HepG2 (cell line): ENCODE data around the gene DNM1. TPM values are rescaled to one million over a fixed set of nuclear protein-coding genes. Genes with fewer than 3 reads are reported as not detected.

Experiments
- ATAC-seq: fragments of 200-7000 bp; cut with Tn5 transposase; 3 replicates; pipeline ENCODE4 v1.9.1; 2020; ENCODE audit warnings: mild to moderate bottlenecking, moderate library complexity
- BruUV-seq: library from RNA; stranded (reverse); fragments of 400-500 nt; replicated peaks from 2 replicates; lab custom pipeline; 2021; lab: Mats Ljungman, UMichigan
- CTCF ChIA-PET: fragments of 300-600 bp; formaldehyde crosslinking; extraction: SDS; loops from one replicate; lab custom pipeline; 2021; ENCODE audit warnings: low total read pairs, inconsistent platforms, low intra/inter-chr PET ratio; lab: Yijun Ruan, JAX
- POLR2A ChIA-PET: fragments of 350-600 bp; sonication (Branson Sonifier 250); formaldehyde crosslinking; loops from one replicate; lab custom pipeline; 2020; ENCODE audit warnings: antibody characterized with exemption, inconsistent platforms; lab: Yijun Ruan, JAX
- DNase-seq: peaks from one replicate; pipeline ENCODE4 v3.0.0-alpha.2; 2015; ENCODE audit warnings: low spot score
- FAIRE-seq: peaks from 3 replicates; lab custom pipeline; 2011; peaks lifted over from hg19 to GRCh38; lab: Jason Lieb, UNC
- H2AFZ ChIP-seq: one replicate; pipeline ENCODE4 v1.6.1; 2011; ENCODE audit warnings: low read length, inconsistent platforms
- H3K27ac ChIP-seq: fragments of 300-600 bp; 3 replicates; pipeline ENCODE4 v1.8.0; 2011; ENCODE audit warnings: mixed run types, mild to moderate bottlenecking, mixed read lengths, low read length, inconsistent platforms; ENCODE audit not compliant: insufficient read depth; ENCODE audit errors: extremely low read length
- H3K27me3 ChIP-seq, 2 experiments: fragments of 200-600 bp in 1 of 2; 2 replicates in 1 of 2; 3 replicates in 1 of 2; pipeline versions ENCODE4 v1.6.0 to v1.8.0; 2011; ENCODE audit warnings: low read length in 2 of 2, mild to moderate bottlenecking in 2 of 2, moderate library complexity in 2 of 2, inconsistent platforms in 1 of 2; ENCODE audit not compliant: insufficient read depth in 2 of 2, control insufficient read depth in 1 of 2
- H3K36me3 ChIP-seq, 2 experiments: fragments of 200-600 bp in 1 of 2; replicated peaks in 1 of 2; 2 replicates in 1 of 2; 3 replicates in 1 of 2; pipeline versions ENCODE4 v1.5.1 to v1.8.0; 2011; ENCODE audit warnings: low read length in 2 of 2, inconsistent platforms in 1 of 2; ENCODE audit not compliant: insufficient read depth in 2 of 2, control insufficient read depth in 1 of 2
- H3K4me1 ChIP-seq: 2 replicates; pipeline ENCODE4 v1.5.1; 2012; ENCODE audit warnings: low read length, inconsistent platforms; ENCODE audit not compliant: insufficient read depth
- H3K4me2 ChIP-seq: 2 replicates; pipeline ENCODE4 v1.6.0; 2011; ENCODE audit warnings: low read depth, low read length, inconsistent platforms
- H3K4me3 ChIP-seq, 3 experiments: fragments of 200-600 bp in 1 of 3; sonication (generic), shearing (Covaris generic) in 1 of 3; replicated peaks in 1 of 3; 2 replicates each; pipeline ENCODE4 v1.5.1; 2011 to 2016; ENCODE audit warnings: low read length in 3 of 3, inconsistent platforms in 2 of 3, low read depth in 2 of 3, mild to moderate bottlenecking in 2 of 3, control low read depth in 1 of 3, mixed read lengths in 1 of 3; ENCODE audit not compliant: insufficient read depth in 1 of 3
- H3K79me2 ChIP-seq: one replicate; pipeline ENCODE4 v1.6.1; 2011; ENCODE audit warnings: low read length, inconsistent platforms; ENCODE audit not compliant: insufficient read depth
- H3K9ac ChIP-seq: 2 replicates; pipeline ENCODE4 v1.6.0; 2011; ENCODE audit warnings: mild to moderate bottlenecking, low read depth, low read length, inconsistent platforms; ENCODE audit not compliant: insufficient read depth
- H3K9me3 ChIP-seq: 2 replicates; pipeline ENCODE4 v1.5.1; 2012; ENCODE audit warnings: mild to moderate bottlenecking, low read length
- H4K20me1 ChIP-seq: 2 replicates; pipeline ENCODE4 v1.6.0; 2011; ENCODE audit warnings: inconsistent platforms, mild to moderate bottlenecking, low read length, moderate library complexity; ENCODE audit not compliant: insufficient read depth
- CSRNP1 ChIP-seq: sonication (generic); formaldehyde crosslinking; IDR thresholded peaks from 2 replicates; pipeline ENCODE4 v1.8.1; 2023; ENCODE audit warnings: mild to moderate bottlenecking, missing genetic modification reagents
- DPF2 ChIP-seq: sonication (generic); formaldehyde crosslinking; IDR thresholded peaks from 2 replicates; pipeline ENCODE4 v1.4.0; 2020; ENCODE audit warnings: mild to moderate bottlenecking, low read depth, missing genetic modification reagents, borderline replicate concordance
- HNRNPK ChIP-seq: fragments of 200-400 bp; formaldehyde crosslinking; IDR thresholded peaks from 2 replicates; pipeline ENCODE4 v1.6.1; 2018; ENCODE audit warnings: low read length, low read depth, moderate library complexity, mild to moderate bottlenecking; ENCODE audit not compliant: poor library complexity, severe bottlenecking
- KLF13 ChIP-seq: sonication (generic); formaldehyde crosslinking; IDR thresholded peaks from 2 replicates; pipeline ENCODE4 v1.4.0; 2020; ENCODE audit warnings: mild to moderate bottlenecking, missing genetic modification reagents
- NFAT5 ChIP-seq: sonication (generic); formaldehyde crosslinking; IDR thresholded peaks from 2 replicates; pipeline ENCODE4 v1.4.0; 2020; ENCODE audit warnings: missing genetic modification reagents
- ZFP41 ChIP-seq: sonication (generic); formaldehyde crosslinking; IDR thresholded peaks from 2 replicates; pipeline ENCODE4 v1.4.0; 2020; ENCODE audit warnings: mild to moderate bottlenecking, missing genetic modification reagents, borderline replicate concordance
- ZNF296 ChIP-seq: sonication (generic); formaldehyde crosslinking; conservative IDR thresholded peaks from 2 replicates; pipeline ENCODE4 v1.5.0; 2020; ENCODE audit warnings: mild to moderate bottlenecking, missing genetic modification reagents
- ZNF512 ChIP-seq: sonication (generic); formaldehyde crosslinking; IDR thresholded peaks from 2 replicates; pipeline ENCODE4 v1.4.0; 2020; ENCODE audit warnings: mild to moderate bottlenecking, missing genetic modification reagents
- ZNF772 ChIP-seq: sonication (generic); formaldehyde crosslinking; IDR thresholded peaks from 2 replicates; pipeline ENCODE4 v1.5.0; 2020; ENCODE audit warnings: mild to moderate bottlenecking, missing genetic modification reagents
- ZNF784 ChIP-seq: sonication (generic); formaldehyde crosslinking; IDR thresholded peaks from 2 replicates; pipeline ENCODE4 v1.5.1; 2020; ENCODE audit warnings: missing genetic modification reagents, mild to moderate bottlenecking, borderline replicate concordance
- ZSCAN5A ChIP-seq: sonication (generic); formaldehyde crosslinking; IDR thresholded peaks from 2 replicates; pipeline ENCODE4 v1.8.0; 2022; ENCODE audit warnings: mild to moderate bottlenecking, missing genetic modification reagents, borderline replicate concordance
- WGBS: methylation state at CpG from one replicate; pipeline ENCODE4 v1.1.6; 2017; ENCODE audit warnings: low lambda C conversion rate; 5-methylcytosine and 5-hydroxymethylcytosine counted together
- in situ Hi-C: cut with HindIII; loops from 2 replicates; pipeline ENCODE4 v1.10.0; 2017; ENCODE audit warnings: low pct_unique_long_range_greater_than_20kb; ENCODE audit not compliant: extremely low pct_ligation_motif_present
- intact Hi-C: fragments of 100-400 bp; cut with micrococcal nuclease; formaldehyde crosslinking; loops from one replicate; pipeline ENCODE4 v1.10.0; 2022; ENCODE audit not compliant: unreplicated experiment
- polyA plus RNA-seq, 8 experiments: library from polyadenylated mRNA; depleted of rRNA in 3 of 8; stranded (reverse) in 7 of 8; unstranded in 1 of 8; fragments of >200 nt; fragmentation: Illumina TruSeq in 4 of 8; extraction: Trizol in 4 of 8; gene quantifications; 2 replicates each; pipeline versions ENCODE4 v1.2.1 to v1.2.3, GENCODE V29; 2011 to 2016; ENCODE audit warnings: low read depth in 4 of 8, missing spikeins in 1 of 8, mixed read lengths in 1 of 8; ENCODE audit not compliant: insufficient read depth in 1 of 8
- total RNA-seq, 5 experiments: library from RNA; depleted of rRNA; stranded (reverse); fragments of >200 nt; fragmentation: Illumina TruSeq; extraction: Trizol; gene quantifications; 2 replicates each; pipeline ENCODE4 v1.2.3, GENCODE V29; 2016; ENCODE audit warnings: low read depth in 1 of 5

Gene DNM1
- total and polyA plus RNA-seq, 2 of the 13 experiments (the other 11 are each of a cell fraction or from before 2014, with no cell fraction given) = 0.13 to 0.58 TPM

GRCh38 chr9:128304136-128304970, 101.2 kb downstream of the DNM1 start:
- DNase-seq = no peak
- intact Hi-C loops (no loop called here), in situ Hi-C loops (no loop called here)
- H3K9me3 ChIP-seq = no peaks in the 10 kb centered on the region
- peaks cover 6% of the 10 kb centered on the region for H3K4me1 ChIP-seq
- peaks cover 1 to 7% of the 10 kb centered on the region in 2 experiments; a peak in 3 of 5 replicates for H3K36me3 ChIP-seq
- H3K9ac ChIP-seq = no peak overlapping the region
- no peak overlapping the region for H3K4me2 ChIP-seq
- no peak overlapping the region for H3K4me3 ChIP-seq
- POLR2A ChIA-PET = interaction anchor here (0.8 to 4.8 kb wide), 2 partner anchors 8 to 28 kb away, joined by 3 to 34 read pairs; partner anchors contain the start of genes GOLGA2 and SWI5
- WGBS = 87% methylated on average over 9 of the region's 9 CpGs
- no peaks in the 10 kb centered on the region for H3K27me3 ChIP-seq
- H2AFZ ChIP-seq = no peak overlapping the region
- CTCF ChIA-PET = no interaction called here
- ATAC-seq = no peak
- H3K79me2 ChIP-seq = no peaks in the 10 kb centered on the region
- FAIRE-seq = no peak
- no peak overlapping the region for H3K27ac ChIP-seq
- no TSS peak for BruUV-seq
- no peaks in the 10 kb centered on the region for H4K20me1 ChIP-seq
- TF ChIP-seq ZSCAN5A (CRISPR knock-in tag) (no peak), ZNF296 (no peak), ZNF772 (CRISPR knock-in tag) (no peak), HNRNPK (no peak), ZFP41 (CRISPR knock-in tag) (no peak), ZNF512 (CRISPR knock-in tag) (no peak), DPF2 (no peak), CSRNP1 (CRISPR knock-in tag) (no peak), ZNF784 (CRISPR knock-in tag) (no peak), NFAT5 (CRISPR knock-in tag) (no peak), KLF13 (CRISPR knock-in tag) (no peak)
